GM21717 (cell line): ENCODE results near the gene NT5C1A.

Experiments
- ATAC-seq: cut with Tn5 transposase; IDR thresholded peaks from one replicate; pipeline ENCODE4 v1.9.1; 2021; ENCODE audit warnings: mild to moderate bottlenecking, moderate library complexity; ENCODE audit not compliant: unreplicated experiment

Gene NT5C1A

DNA sequence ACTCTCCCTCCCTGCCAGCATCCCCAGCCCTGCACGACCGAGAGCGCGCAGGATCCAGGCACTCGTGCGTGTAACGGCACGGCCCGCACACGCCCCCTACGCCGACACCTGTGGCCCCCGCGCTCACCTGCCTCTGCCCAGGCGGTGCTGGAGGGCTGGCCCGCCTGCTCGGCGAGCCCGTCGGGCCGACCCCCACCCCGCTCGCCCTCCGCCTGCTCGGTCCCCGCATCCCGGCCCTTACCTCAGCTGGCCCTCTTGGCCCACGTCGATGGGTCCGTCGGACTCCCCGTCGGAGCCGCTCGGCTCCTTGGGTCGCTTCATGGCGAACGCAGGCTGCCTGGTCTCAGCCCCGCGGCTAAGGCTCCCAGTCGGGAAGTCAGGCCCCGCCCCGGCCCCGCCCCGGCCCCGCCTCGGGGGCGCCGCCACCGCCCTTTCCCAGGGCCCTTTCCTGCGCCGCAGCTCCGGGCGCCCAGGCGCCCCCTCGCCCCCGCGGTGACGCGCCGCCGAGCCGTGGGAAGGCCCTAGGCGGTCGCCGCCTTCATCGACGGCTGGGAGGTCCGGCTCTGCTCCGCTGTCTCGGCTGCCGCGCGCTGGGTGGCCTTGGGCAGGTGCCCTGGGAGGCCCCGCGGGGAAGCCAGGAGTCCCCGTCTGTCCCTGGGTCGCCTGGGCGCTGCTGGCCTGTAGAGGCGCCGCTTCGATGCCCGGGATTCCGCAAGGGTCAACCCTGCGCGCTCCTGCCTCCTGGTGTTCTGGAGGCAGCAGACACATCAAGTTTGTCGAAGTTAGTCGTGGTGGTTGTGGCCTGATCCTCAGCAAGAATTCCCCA, 32.4 kb downstream of the NT5C1A start, which contains the start of gene HEYL:
Gene HEYL (minus strand): TSS at position 339 of the 826 bp plus-strand sequence. CDS start 18 bp downstream, at position 321.
- no peak for ATAC-seq

DNA sequence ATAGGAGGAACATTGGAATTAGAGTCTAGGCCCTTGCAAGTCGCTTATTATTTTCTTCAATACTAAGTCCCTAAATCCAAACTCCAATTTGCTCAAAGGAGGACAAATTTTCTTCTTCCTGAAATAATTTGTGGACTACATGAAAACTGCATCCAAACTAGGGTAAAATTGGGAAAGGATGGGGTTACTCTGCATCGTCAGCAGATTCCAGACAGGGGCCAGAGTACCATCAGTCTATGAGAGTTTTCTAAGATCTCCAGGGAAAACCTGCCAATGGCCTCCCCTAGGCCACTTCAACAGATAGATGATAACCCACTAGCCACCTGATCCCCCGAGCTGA, 33.0 kb downstream of the NT5C1A start:
- ATAC-seq, result no peak

DNA sequence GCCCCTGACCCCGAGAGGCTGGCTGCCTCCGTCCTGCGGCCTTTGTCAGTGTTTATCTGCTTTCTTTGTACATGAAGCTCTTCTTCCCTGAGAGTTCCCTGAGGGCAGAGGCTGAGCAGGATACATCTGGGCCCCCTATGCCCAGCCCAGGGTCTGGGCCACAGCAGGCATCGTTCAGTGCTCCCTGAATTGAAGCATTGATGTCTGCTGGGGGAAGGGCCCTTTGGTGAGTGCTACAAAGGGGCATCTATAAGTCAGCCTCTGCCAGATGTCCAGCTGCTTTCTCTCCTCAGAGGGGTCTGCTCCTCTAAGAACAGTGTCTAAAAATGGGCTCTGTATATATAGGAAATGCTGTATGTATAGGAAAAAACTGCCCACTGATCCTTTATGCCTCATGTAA, 34.5 kb downstream of the NT5C1A start:
- ATAC-seq, result no peak

DNA sequence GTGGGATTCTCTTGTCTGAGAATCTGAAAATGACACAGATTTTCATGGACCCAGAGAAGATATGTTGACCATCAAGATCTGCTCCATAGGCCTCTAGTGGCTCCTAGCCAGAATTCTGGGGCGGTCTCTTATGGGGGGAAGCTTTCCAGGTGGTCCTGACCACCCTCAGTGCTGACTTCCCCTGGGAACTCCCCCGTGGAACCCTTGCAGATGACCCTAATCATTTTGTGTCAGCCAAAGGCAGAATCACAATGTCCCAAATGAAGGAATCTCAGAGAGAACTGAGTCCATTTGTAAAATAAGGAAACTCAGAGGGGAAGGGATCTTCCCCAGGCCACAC, 36.1 kb downstream of the NT5C1A start:
- no peak for ATAC-seq

DNA sequence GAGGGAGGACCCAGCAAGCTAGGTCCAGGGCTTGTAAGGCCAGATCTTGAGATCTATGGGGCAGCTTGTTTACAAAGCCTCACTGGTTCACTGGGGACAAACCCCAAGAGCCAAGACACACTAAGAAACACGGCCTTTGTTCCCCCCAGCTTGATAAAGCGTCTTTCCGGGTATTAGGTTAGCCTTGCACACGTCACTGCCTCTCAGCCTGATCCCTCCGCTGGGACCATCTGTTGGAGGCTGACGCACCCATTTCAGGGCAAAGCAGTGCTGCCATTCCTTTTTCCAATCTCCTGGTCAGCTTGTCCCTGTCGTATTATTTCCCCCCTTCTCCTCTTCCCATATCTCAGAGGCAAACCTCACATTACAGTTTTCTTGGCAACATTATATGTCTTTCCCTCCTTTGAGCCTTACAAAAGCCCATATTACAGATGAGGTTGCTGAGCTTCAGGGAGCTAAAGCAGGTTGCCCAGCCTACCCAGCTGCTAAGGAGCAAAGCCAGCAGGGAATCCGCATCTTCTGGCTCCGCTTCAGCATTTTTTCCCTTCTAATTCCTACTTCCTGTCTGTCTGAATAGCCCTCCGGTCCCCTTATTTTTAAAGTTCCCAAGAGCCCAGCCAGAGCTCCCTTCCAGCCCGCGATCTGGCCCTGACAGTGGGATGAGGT, 36.6 kb downstream of the NT5C1A start:
- ATAC-seq, result no peak

DNA sequence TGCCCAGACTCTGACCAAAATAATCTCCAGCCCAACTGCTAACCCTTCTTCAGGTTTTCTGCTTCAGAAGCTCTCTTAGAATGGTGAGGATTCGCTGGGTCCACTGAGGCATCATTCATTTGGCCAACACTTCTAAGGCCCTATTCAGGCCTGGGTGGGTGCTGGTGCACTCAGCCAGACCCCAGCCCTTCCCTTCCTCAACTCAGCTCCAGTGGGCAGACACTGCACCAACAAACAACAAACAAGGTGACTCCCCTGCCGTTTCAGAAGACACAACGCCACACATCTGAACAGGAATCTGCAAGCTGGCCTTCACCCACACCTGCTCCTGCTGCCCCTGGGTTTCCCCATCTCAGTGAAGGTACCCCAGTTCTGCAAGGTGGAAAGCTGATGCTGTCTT, 38.5 kb downstream of the NT5C1A start:
- no peak for ATAC-seq

DNA sequence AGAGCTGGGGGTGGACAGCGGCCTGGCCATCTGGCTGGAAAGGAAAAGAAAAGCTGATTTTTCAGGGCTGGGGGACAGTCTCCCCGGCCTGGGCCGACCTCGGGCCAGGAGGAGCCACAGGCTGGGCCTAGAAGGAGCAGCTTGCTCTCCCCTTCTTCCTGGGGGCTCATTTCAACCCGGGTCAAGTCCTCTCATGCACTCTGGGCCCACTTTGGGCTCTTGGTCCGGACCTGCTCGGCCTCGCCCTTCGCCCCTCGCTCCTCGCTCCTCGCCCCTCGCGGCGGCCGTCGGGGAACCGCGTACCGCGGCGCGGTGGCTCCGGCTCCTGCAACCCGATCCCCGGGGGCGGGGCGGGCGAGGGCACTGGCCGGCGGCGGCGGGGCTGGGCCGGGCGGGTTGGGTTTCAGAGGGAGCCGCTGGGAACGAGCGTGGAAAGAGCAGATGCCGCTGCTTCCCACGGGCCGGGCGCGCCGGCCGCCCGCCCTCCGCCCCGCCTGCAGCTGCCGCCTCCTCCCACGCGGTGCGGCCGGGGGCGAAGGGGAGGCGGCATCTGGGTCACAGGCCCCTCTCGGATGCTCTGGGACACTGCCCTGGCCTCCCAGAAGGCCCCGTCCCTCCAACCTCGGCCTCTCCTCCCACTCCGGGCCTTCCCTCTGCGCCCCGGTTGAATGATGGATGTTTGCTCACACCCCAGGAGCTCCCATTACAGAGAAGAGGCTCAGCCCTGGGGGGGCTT, 39.1 kb downstream of the NT5C1A start:
- no peak for ATAC-seq

DNA sequence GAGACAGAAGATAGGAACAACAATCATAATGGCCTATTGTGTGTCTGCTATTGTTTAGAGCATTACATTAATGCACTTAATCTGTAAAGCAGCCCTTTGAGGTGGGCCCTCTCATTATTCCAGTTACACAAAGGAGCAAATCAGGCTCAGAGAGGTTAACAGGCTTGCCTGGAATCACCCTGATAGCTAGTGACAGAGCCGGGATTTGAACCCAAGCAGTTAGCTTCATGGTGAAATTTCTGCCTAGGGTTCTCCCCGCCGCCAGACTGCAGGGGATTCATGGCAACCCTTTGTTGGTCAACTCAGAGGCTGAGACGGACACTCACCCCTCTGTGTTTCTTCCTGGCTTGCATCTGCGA, 39.6 kb downstream of the NT5C1A start:
- ATAC-seq, result no peak

DNA sequence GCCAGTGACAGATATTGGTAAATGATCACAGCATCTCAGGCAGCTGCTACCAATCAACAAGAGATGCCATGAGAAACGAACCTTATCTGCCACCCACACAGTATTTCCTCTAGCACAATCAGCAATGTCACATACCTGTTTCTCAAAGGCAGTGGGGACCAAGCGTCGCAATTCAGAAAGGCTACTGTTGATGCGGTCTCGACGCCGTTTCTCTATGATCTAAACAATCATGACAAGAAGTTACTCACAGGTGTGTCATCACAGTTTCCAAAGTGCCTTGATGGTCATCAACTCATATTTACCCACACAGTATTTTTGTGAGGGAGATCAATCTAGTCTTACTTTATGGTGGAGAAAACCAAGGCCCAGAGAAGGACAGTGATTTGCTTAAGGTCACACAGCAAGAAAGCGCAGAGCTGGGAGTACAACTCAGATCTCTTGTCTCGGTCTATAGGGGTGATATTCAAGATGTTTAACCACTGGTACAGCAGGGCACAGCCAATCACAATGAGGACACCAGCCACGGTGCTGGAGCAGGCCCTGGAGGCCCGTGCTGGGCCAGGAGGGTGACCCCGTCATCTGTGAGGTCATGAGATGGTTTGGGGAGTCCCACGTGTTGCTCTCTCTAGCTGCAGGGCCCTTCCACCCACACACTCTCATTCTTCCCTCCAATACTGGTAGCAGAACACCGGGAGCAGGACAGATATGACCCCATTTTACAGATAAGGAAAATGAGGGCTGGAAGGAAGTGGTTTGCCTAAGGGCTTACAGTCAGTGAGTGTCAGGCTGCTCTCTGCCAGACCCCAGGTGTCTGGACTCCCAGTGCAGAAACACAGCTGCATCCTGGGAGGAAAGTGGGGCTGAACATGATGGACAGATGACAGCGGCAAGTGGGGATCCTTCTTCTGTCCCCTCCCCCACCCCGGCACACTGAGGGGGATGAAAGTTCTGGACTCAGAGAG, 40.3 kb downstream of the NT5C1A start:
- ATAC-seq, result no peak

DNA sequence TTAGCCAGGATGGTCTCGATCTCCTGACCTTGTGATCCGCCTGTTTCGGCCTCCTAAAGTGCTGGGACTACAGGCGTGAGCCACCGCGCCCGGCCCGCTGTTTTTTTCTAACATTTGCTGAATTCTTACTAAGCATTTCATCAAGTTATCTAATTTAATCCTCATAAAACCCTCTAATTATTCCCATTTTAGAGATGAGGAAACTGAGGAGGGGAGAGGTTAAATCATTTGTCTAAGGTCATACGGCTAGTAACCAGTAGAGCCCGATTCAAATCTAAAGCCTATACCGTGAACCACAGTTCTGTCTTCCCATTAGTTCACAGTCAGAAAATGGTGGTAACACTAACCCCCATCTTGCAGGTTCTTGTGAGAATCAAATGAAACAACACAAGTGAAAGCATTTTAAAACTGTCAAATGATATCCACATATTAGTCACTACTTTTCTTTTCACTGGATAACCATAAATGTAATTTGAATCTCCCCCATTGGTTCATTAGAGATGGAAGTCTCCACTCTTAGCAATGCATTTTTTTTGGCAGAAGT, 43.0 kb downstream of the NT5C1A start:
- ATAC-seq, result no peak

DNA sequence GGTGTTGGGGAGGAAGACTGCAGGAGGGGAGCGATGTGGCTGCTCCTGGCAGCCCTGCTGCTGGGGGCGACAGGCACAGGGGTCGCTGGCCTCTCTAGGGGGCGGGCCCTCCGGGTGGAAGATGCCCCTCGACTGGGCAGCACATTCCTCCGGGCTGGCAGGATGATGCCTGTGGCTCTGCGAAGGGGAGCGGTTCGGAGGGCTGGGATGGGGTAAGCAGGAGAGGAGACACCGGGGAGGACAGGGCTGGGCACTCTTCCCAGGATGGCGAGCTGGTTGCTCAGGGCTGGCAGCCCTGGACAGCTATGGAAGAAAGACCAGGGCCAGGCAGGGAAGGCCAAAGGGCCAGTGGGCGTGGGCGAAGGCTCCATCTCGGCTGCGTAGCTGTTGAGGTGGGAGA, 45.3 kb downstream of the NT5C1A start:
- ATAC-seq, result no peak

DNA sequence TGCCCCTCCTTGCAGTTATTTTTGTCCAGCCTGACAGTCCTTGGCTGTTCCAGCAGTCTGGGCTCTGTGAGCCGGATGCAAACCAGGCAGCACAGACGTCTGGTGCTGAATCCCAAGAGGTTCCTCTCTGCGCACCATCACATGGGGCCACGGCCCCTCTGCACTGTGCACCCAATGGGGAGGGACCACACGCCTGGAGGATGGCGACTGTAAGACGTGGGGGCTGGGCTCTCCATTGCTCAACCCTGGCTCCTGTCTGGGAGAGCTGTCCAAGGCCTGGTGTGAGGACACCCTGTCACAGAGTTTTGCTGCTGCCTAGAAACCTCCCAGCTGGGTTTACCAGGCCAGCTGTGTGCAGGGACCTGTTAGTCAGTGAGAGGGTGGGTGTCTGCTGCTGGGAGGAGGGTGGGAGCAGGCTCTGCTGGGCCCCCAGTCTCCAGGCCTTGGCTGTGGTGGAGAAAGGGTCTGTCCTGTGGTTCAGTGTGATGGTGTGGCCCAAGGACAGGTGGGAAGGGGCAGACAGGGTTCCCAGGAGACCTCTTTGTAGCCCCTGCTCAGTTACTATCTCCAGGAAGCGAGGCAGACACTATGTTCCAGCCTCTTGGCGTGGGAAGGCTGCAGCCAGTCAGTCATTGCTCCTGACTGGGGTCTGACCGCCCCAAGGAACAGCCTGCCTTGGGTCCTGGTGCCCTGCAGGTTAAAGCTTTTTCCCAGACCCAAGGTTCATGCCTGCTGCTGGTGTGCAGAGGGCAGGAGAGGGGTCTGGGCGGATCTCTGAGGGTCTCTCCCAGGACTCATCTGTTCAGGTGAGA, 46.2 kb downstream of the NT5C1A start:
- ATAC-seq, result no peak

DNA sequence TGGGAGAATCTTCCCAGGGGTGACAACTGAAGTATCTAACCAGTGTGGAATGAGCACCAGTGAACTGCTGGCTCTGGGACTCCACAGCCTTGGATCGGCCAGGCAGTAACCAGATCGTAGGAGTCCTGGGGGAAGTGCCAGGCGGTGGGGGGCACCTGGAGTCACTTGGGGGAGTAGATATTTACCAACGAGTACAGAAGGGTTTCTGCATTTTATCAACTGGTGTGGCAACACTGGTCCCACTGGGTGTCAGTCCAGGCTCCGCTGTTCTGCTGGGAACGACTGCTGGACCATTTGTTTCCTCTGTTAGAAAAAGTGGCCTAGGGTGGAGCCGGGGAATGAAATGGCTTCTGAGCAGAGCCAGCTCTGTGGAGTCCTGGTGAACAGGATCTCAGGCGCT, 46.9 kb downstream of the NT5C1A start:
- no peak for ATAC-seq

DNA sequence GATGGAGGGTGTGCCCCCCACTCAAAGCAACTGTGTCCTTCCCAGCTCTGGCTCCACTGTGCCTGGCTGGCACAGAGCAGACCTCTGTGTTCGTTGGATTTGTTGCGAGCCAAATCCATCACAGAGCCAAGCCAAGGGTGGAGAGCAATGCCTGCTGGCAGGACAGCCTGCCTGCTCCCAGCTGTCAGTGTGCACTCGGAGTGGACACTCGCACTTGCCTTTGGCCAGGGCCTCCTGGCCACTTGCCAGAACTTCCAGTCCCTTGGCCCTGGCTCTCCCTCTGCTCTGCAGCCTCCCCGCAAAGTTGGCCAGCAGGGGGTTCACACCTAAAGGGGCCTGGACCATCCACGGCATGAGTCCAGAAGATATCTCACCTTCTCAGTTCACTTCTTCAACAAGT, 48.9 kb downstream of the NT5C1A start:
- ATAC-seq, result no peak

DNA sequence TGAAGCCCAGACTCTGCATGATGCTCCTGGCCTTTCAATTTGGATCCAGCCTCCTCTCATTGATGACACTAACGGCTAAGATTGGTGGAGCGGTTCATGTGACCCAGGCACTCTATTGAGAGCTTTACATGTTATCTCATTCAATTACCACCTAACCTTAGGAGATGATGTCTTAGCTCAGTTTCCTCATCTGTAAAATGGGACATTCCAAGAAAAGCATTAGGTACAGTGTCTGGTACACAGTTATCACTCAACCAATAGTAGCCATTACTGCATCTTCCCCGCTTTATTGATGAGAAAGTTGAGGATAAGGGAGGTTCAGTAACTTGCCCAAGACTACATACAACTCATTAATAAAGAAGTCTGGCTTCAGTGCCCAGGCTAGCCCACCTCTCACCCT, 49.5 kb downstream of the NT5C1A start:
- ATAC-seq, result no peak

DNA sequence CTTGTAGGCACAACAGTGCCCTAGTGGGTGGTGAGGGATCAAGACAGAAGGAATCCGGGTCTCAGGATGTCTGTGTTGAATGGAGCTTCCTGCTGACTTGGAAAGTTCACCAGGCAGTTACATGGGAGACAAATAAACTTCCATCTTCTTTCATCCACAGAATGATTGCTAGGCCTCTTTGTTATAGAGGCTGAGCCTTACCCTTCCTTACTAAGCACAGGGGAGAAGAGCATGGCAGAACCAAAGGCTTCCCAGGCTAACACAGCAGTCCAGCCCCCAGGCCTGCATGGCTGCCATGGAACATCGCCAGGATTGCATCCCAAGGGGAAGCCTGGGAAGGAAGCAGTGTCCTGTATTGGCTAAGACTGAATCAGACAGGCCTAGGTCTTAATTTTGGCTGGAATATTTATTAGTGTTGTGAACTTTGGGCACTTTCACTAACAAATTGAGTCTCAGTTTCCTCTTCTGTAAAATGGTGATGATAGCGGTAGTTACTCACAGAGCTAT, 51.2 kb downstream of the NT5C1A start:
- ATAC-seq, result no peak

DNA sequence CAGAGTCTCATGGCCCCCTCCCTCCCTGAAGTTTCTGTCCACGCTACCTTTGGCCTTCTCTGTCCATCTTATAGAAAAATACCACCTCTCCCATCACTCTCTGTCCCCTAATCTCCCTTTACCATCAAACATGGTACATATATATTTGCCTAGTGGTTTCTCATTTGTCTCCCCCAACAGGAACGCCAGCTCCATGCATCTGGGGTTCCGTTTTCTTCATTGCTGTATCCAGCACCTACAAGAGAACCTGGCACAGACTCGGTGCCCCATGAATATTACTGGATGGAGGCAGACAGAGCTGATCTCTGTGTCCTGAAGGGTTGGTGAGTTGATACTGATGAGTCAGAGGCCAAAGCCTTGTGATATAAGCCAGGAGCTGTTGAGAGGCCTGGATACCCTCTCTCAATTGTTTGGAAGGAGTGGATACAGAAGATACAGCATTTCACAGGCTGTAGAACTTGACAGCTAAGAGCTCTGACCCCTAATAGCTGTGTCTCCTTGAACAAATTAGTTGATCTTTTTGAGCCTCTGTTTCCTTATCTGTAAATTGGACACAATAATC, 54.3 kb downstream of the NT5C1A start:
- no peak for ATAC-seq

DNA sequence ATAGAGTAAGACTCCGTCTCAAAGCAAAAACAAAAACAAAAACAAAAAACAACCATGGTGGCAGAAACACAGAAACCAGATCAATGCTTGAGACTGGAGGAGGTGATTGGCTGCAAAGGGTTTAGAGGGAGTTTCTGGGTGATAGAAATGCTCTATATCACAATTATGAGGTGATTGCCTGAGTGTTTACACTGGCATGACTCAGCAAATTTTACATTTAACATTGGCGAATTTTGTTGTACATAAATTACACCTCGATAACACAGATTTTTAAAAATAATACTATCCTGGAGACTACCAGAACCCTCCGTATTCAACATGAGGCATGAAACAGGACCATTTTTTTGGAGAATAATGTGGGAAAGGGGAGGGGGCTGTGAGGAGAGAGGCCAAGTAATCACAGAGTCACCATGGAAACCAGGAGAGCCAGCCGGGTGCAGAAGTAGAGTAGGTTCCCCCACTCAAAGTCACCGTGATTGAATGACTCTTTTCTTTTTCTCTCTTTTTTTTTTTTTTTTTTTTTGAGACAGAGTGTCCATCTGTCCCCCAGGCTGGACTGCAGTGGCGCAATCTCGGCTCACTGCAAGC, 56.7 kb downstream of the NT5C1A start:
- no peak for ATAC-seq

DNA sequence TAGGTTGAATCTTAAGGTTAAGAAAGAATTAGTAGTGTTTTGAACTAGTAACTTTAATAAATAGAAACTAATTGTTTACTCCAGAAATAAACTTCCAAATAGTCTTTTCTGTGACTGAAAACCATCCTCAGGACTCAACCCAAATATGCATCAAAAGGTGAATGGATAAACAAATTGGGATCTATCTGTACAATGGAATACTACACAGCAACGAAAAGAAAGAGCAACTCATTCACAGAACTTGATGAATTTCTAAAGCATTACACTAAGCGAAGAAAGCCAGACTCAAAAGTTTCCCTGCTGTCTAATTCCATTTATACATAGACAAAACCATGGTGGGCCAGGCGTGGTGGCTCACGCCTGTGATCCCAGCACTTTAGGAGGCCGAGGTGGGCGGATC, 57.4 kb downstream of the NT5C1A start:
- ATAC-seq, result no peak
